Osteoblast (primary cell): ENCODE data around the gene PDE11A. TPM values are rescaled to one million over a fixed set of nuclear protein-coding genes. Genes with fewer than 3 reads are reported as not detected.

ENCODE experiments used
- DNase-seq: peaks from one replicate; pipeline ENCODE4 v3.0.0; 2011; ENCODE audit warnings: low spot score, mixed read lengths; ENCODE audit not compliant: insufficient read length; ENCODE audit errors: missing footprints
- H2AFZ ChIP-seq: 2 replicates; pipeline ENCODE4 v1.6.0; 2011; ENCODE audit warnings: mild to moderate bottlenecking, low read length
- H3K27ac ChIP-seq: 2 replicates; pipeline ENCODE4 v1.5.1; 2011; ENCODE audit warnings: mild to moderate bottlenecking, low read depth, low read length, moderate library complexity
- H3K27me3 ChIP-seq: 2 replicates; pipeline ENCODE4 v1.6.0; 2012; ENCODE audit warnings: mild to moderate bottlenecking, control low read depth, inconsistent platforms, low read length, moderate library complexity; ENCODE audit not compliant: insufficient read depth
- H3K36me3 ChIP-seq: 2 replicates; pipeline ENCODE4 v1.5.1; 2011; ENCODE audit warnings: mild to moderate bottlenecking, low read length, control low read depth, moderate library complexity; ENCODE audit not compliant: insufficient read depth
- H3K4me1 ChIP-seq: 2 replicates; pipeline ENCODE4 v1.5.1; 2011; ENCODE audit warnings: mild to moderate bottlenecking, low read length, control low read depth, moderate library complexity; ENCODE audit not compliant: insufficient read depth
- H3K4me2 ChIP-seq: 2 replicates; pipeline ENCODE4 v1.6.0; 2011; ENCODE audit warnings: mild to moderate bottlenecking, low read length; ENCODE audit not compliant: insufficient read depth
- H3K4me3 ChIP-seq: fragments of 200-600 bp; sonication (generic); 3 replicates; pipeline ENCODE4 v1.5.1; 2012; ENCODE audit warnings: mild to moderate bottlenecking, low read length, inconsistent platforms; ENCODE audit not compliant: insufficient read depth
- H3K79me2 ChIP-seq: 2 replicates; pipeline ENCODE4 v1.6.0; 2012; ENCODE audit warnings: mild to moderate bottlenecking, low read length, control low read depth, inconsistent platforms; ENCODE audit not compliant: insufficient read depth
- H3K9me3 ChIP-seq: 2 replicates; pipeline ENCODE4 v1.5.1; 2011; ENCODE audit warnings: low read depth, low read length, control low read depth
- H4K20me1 ChIP-seq: 2 replicates; pipeline ENCODE4 v1.6.0; 2012; ENCODE audit warnings: mild to moderate bottlenecking, low read length, control low read depth; ENCODE audit not compliant: insufficient read depth
- total RNA-seq: library from RNA; depleted of rRNA; stranded (reverse); fragments of >200 nt; gene quantifications from 2 replicates; pipeline ENCODE4 v1.2.3, GENCODE V29; 2012
- TF ChIP-seq, protein P1 (sequence below): IDR thresholded peaks from 2 replicates; pipeline ENCODE4 v1.5.1; 2011; ENCODE audit warnings: mild to moderate bottlenecking, low read depth, low read length, moderate library complexity; ENCODE audit errors: extremely low read depth

Gene PDE11A
- total RNA-seq, 1 donor = 0.36 TPM

- no peaks in the 10 kb centered on the region for H3K36me3 ChIP-seq
- H3K27ac ChIP-seq = no peak overlapping the region
- no peak overlapping the region for H2AFZ ChIP-seq
- TF ChIP-seq, protein P1, sequence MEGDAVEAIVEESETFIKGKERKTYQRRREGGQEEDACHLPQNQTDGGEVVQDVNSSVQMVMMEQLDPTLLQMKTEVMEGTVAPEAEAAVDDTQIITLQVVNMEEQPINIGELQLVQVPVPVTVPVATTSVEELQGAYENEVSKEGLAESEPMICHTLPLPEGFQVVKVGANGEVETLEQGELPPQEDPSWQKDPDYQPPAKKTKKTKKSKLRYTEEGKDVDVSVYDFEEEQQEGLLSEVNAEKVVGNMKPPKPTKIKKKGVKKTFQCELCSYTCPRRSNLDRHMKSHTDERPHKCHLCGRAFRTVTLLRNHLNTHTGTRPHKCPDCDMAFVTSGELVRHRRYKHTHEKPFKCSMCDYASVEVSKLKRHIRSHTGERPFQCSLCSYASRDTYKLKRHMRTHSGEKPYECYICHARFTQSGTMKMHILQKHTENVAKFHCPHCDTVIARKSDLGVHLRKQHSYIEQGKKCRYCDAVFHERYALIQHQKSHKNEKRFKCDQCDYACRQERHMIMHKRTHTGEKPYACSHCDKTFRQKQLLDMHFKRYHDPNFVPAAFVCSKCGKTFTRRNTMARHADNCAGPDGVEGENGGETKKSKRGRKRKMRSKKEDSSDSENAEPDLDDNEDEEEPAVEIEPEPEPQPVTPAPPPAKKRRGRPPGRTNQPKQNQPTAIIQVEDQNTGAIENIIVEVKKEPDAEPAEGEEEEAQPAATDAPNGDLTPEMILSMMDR = no peak
- H4K20me1 ChIP-seq = no peaks in the 10 kb centered on the region
- no peak overlapping the region for H3K4me3 ChIP-seq
- no peak for DNase-seq
- no peaks in the 10 kb centered on the region for H3K4me1 ChIP-seq
- no peaks in the 10 kb centered on the region for H3K27me3 ChIP-seq
- no peak overlapping the region for H3K4me2 ChIP-seq
- H3K9me3 ChIP-seq = no peaks in the 10 kb centered on the region
- no peaks in the 10 kb centered on the region for H3K79me2 ChIP-seq
Measured at GRCh38 chr2:177822941-177823340, 249.6 kb downstream of the PDE11A start.

DNA sequence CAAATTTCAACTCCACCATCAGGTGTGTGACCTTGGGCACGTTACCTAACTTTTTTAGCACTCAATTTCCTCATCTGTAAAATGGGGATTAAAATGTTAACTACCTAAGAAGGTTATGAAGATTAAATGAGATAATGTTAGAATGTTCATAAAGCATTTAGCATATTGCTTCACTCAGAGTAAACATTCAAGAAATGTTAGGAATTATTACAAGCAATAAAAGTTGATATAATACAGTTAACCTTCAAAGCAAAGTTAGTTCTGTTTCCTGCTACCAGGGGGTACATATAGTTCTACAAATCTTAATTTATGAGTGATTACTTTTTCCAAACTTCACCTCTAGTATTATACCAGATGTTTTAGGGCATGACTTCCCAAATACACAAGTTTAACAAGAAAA lies 254.2 kb downstream of the PDE11A start:
- H3K27me3 ChIP-seq = no peaks in the 10 kb centered on the region
- no peak for DNase-seq
- H3K79me2 ChIP-seq = no peaks in the 10 kb centered on the region
- no peak overlapping the region for H3K27ac ChIP-seq
- no peaks in the 10 kb centered on the region for H3K9me3 ChIP-seq
- H4K20me1 ChIP-seq = no peaks in the 10 kb centered on the region
- no peaks in the 10 kb centered on the region for H3K4me1 ChIP-seq
- H3K4me3 ChIP-seq = no peak overlapping the region
- no peak overlapping the region for H3K4me2 ChIP-seq
- H2AFZ ChIP-seq = no peak overlapping the region
- H3K36me3 ChIP-seq = no peaks in the 10 kb centered on the region
- TF ChIP-seq, protein P1 = no peak

DNA sequence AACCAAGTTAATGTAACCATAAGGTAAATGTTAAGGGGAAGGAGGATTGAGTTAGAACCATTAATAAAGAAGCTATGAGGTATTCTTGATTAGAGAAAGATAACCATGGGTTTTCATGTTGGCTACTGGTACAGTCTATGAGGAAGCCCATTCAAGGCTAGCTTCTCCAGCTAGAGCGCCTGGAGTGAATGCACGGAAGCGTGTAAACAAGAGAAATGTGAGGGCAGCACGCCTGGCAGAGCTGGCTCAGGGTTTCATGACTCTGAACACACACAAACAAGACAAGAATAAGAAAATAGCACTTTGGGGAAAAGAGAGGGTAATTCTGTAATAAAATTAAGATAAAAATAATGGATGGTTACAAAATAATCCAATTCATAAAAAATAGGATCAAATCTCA lies 255.3 kb downstream of the PDE11A start:
- H3K79me2 ChIP-seq = no peaks in the 10 kb centered on the region
- no peak overlapping the region for H3K27ac ChIP-seq
- no peaks in the 10 kb centered on the region for H3K9me3 ChIP-seq
- TF ChIP-seq, protein P1 = no peak
- H4K20me1 ChIP-seq = no peaks in the 10 kb centered on the region
- H3K36me3 ChIP-seq = no peaks in the 10 kb centered on the region
- H3K4me2 ChIP-seq = no peak overlapping the region
- DNase-seq = no peak
- no peak overlapping the region for H3K4me3 ChIP-seq
- no peak overlapping the region for H2AFZ ChIP-seq
- H3K27me3 ChIP-seq = no peaks in the 10 kb centered on the region
- no peaks in the 10 kb centered on the region for H3K4me1 ChIP-seq

DNA sequence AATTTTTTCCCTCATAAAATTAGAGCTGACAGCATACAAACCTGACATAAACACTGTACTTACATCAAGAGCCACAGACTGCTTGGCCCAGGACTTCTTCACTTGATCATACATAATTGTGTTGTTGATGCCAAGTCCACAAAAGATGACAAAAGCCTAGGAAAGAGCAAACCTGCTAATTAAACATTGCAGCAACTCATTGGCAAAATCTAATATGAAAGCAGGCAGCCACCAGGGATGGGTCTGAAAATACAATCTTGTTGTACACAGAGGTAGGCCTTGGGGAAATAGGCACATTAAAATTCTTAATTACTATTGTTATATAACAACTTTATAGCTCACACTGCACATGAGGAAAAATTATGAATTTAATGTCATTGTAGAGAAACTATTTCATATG lies 255.8 kb downstream of the PDE11A start:
- Histone ChIP-seq H3K79me2 (no peaks in the 10 kb centered on the region), H3K4me2 (no peak overlapping the region), H4K20me1 (no peaks in the 10 kb centered on the region), H3K27me3 (no peaks in the 10 kb centered on the region), H3K27ac (no peak overlapping the region), H3K36me3 (no peaks in the 10 kb centered on the region), H3K9me3 (no peaks in the 10 kb centered on the region), H3K4me1 (no peaks in the 10 kb centered on the region), H3K4me3 (no peak overlapping the region), H2AFZ (no peak overlapping the region)
- TF ChIP-seq, protein P1 = no peak
- DNase-seq = no peak
